ENCODE measurements around the gene CYP11A1.

The CYP11A1 gene

DNA sequence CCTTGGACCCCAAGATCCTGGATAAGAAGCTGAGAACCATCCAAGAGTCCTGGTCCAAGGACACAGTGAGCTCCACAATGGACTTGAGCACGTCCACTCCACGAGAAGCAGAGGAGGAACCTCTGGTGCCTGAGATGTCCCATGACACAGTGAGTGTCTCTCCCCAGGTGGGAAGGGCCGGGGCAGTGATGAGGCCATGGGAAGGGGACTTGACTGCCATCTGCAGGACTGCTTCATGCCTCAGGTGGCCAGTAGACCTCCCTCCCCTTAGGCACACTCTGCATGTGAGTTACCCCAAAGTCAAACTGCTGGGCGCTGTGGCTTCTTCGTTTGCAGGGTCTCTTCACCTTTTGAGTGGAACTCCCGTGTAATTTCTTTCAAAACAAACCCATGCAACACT, 71.6 kb downstream of the CYP11A1 start:
- no peak for DNase-seq

DNA sequence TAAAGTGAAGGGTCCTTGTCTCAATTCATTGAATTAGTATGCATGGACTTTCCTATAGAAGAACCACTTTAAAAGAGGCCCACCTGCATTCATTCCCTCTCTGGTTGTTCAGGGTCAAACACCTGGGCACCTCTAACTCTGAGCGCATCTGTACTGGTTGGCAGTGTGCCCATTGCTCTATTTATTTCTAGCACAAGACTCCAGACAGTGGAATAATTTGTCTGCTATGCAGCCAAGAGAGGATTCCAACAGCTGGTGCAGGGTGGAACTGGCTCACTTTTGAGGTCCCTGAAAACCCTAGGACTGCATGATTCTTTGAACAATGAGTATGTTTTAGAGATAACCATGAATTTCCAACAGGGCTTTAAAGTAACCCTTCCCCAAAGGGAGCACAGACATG, 73.4 kb downstream of the CYP11A1 start:
- DNase-seq = no peak

DNA sequence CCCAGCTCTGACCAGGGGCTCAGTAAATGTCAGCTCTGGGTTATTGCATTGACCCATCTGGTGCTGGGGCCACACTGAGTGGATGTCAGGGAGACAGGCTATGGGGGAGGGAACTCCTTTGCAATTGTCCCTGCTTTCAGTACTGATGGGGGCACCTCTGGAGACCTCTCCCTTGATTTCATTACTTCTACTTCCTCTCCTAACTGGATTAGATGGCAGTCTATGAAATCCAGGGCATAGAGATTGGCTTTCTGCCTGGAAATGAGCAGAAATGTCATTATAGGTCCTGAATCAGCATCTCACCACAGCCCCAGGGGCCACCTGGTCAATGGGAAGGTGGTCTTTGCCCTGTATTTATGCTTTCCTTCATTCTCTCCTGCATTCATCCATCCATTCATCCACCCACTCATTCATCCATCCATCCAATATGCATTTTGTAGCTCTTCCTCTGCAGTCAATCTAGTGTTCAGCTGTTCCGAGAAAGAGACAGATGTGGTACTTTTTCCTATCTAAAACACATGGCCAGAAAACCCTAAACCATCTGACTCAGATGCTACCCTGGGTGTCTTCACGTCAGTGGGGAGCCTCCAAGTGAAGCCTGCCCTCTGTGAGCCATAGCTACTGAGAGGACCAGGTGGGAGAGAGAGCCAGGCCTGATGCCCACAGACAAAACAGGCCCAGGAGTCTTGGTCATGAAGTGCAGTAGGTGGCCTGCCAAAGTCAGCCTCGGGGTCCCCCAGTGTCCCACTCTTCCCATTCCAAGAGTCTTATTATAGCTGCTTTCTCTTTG, 74.2 kb downstream of the CYP11A1 start:
- no peak for DNase-seq

- peak; percentile 35 for DNase-seq
Observed at GRCh38 chr15:74291101-74292071, 76.1 kb downstream of the CYP11A1 start.

GRCh38 chr15:74290645-74291044, 76.8 kb downstream of the CYP11A1 start:
- no peak for DNase-seq

GRCh38 chr15:74289671-74290070, 77.8 kb downstream of the CYP11A1 start:
- no peak for DNase-seq

All from GOT3 (cell line).